Astrocyte of the spinal cord (primary cell): ENCODE data around the gene ARAP2.

Experiments used
- DNase-seq: peaks from one replicate; pipeline ENCODE4 v3.0.0; 2011; ENCODE audit warnings: low read depth, low spot score
- H3K4me3 ChIP-seq: 2 replicates; pipeline ENCODE4 v1.5.1; 2011; ENCODE audit warnings: low read depth, mild to moderate bottlenecking, low read length, moderate library complexity
- in situ Hi-C: cut with HindIII; loops from 2 replicates; pipeline ENCODE4 v1.10.0; 2017; ENCODE audit warnings: low sequenced_read_pairs
- TF ChIP-seq, protein P1 (sequence below): IDR thresholded peaks from 2 replicates; pipeline ENCODE4 v1.5.1; 2012; ENCODE audit warnings: low read depth, mild to moderate bottlenecking, low read length, inconsistent platforms

ARAP2 gene

DNA sequence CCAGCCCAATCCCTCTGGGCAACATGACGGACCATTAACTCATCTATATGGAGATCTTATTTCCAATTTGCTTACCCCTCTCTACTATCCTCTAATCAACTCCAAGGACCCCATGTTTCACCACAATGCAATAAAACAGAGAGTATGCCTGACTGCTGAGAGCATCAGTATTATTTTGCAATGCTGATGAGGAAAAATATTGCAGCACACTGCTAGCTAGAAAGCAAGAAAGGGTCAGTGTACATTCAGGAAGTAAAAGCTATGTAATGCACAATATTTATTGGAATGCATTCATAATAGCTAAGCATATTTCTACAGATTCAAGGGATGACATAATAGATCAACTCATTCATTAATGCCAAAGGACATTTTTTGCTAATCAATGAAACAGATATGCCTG lies 33.2 kb downstream of the ARAP2 start:
- DNase-seq, result no peak
- TF ChIP-seq, protein P1, sequence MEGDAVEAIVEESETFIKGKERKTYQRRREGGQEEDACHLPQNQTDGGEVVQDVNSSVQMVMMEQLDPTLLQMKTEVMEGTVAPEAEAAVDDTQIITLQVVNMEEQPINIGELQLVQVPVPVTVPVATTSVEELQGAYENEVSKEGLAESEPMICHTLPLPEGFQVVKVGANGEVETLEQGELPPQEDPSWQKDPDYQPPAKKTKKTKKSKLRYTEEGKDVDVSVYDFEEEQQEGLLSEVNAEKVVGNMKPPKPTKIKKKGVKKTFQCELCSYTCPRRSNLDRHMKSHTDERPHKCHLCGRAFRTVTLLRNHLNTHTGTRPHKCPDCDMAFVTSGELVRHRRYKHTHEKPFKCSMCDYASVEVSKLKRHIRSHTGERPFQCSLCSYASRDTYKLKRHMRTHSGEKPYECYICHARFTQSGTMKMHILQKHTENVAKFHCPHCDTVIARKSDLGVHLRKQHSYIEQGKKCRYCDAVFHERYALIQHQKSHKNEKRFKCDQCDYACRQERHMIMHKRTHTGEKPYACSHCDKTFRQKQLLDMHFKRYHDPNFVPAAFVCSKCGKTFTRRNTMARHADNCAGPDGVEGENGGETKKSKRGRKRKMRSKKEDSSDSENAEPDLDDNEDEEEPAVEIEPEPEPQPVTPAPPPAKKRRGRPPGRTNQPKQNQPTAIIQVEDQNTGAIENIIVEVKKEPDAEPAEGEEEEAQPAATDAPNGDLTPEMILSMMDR, result no peak
- H3K4me3 ChIP-seq, result no peak overlapping the region
- in situ Hi-C loops, result no loop called here

- no peak for DNase-seq
- H3K4me3 ChIP-seq, result no peak overlapping the region
- TF ChIP-seq, protein P1, result no peak
- in situ Hi-C loops, result no loop called here
Observed at GRCh38 chr4:36209941-36210649, 34.2 kb downstream of the ARAP2 start.

DNA sequence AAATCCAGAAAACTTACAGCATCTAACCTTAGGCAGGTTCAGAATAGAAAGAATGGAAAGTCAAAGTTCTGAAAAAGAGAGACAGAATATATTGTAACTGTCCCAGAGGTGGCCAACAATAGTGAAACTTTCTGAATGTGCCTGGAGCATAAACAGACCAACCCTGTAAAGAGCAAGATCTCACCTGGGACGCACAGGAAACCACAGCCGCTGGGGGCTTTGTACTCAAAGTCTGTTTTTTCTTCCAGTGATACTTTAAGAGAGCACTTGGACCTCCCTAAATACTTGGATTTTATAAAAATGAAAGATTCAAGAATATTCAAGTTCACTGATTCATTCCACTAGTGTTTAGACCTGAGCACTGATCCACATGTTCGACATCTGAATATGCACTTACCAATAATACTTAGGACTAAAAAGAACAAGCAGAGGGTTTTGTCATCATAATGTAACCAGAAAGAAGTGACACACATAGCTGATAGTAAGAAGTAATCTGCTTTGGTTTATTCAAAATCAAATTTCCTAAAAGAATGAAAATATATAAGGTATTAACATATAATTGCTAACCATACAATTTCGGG lies 35.3 kb downstream of the ARAP2 start:
- H3K4me3 ChIP-seq, result no peak overlapping the region
- in situ Hi-C loops, result no loop called here

DNA sequence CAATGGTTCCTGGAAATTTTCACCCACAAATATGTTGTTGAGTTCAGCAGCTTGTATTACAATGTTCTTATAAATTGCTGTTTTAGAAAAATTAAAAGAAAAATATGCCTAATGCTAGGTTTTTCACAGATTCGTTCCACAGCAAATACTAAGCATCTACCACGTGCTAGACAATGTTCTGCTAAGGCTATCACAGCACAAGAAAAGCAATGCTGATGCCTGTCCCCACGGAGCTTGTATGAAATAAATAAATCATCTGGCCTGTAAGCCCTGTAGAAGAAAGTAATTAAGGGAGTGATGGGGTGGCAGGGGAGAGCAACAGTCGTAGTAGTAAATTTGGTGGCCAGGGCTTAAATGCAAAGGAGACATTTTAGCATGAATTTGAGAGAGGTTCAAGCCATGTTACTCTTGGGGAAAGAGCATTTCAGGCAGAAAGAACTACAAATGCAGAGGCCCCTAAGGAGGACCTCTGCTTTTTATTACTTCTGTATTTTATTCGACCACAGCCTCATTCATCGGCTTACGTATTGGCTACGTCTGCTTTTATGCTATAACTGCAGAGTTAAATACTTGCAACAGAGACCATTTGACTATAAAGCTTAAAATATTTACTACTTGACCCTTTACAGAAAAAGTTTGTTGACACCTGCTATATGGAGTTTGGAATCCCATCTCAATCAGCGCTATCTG lies 36.3 kb downstream of the ARAP2 start:
- no peak for DNase-seq
- TF ChIP-seq, protein P1, result no peak
- H3K4me3 ChIP-seq, result no peak overlapping the region
- in situ Hi-C loops, result no loop called here

More for the DNA sequence above, 35.3 kb downstream of the ARAP2 start:
- TF ChIP-seq, protein P1, result no peak
- DNase-seq, result no peak

DNA sequence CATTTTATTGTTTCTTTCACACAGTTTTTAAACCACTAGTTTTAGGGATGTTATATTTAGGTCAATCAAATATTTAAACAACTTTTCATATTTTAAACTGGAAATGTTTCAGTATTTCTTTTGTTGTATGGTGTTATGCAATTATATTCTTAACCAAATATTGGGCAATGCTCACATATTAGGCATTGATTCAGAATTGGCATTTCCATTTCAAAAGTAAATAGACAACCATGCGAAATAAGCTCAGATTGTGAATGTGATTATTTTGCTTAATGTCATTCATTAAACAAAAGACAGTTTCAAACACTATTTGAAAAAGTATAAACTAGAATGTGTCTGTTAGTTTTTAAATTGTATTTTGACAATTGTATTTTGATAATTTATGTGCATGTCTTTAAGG lies 36.9 kb downstream of the ARAP2 start:
- no peak for DNase-seq
- no peak overlapping the region for H3K4me3 ChIP-seq
- in situ Hi-C loops, result no loop called here
- TF ChIP-seq, protein P1, result no peak

DNA sequence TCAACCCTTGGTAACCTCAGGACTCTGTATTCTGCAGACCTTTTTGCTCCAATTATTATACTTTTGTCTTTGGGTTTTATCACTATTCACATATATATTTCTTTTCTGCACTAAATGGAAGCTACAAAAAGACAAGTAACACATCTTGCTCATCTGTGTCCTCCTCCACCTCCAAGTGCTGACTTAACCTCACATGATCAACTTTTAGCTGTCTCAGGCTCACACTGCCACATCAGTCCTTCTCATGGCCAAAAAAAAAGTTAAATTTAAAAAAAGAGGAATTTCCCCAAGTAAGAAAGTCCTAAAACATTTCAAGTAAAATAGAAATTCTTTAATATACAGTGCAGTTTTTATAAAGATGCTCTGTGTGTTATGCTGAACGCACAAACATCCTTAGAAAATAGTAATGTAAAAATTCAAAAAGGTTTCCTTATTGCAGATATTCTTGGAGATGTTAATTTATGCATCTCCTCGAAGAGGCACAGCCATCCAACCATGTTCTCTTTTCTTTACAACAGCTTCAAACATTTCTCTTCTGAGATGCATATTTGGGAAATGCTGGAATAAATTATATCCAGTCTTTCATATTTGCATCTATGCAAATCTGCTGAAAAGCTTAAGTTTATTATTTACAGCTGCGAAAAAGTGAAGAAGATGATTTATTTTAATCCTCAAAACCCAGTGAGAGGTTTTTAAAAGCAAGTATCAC lies 37.6 kb downstream of the ARAP2 start:
- in situ Hi-C loops, result no loop called here
- TF ChIP-seq, protein P1, result no peak
- H3K4me3 ChIP-seq, result no peak overlapping the region
- DNase-seq, result no peak
